PC-9 (cell line): ENCODE results near the gene VCL.

Source experiments
- EZH2 ChIP-seq: fragments of 200-600 bp; sonication (generic); IDR thresholded peaks from 2 replicates; pipeline ENCODE4 v1.8.0; 2017; ENCODE audit warnings: antibody characterized with exemption, low read depth
- TF ChIP-seq, protein P1 (sequence below): fragments of 200-600 bp; sonication (generic); conservative IDR thresholded peaks from 2 replicates; pipeline ENCODE4 v1.6.1; 2017; ENCODE audit warnings: mixed run types, antibody characterized with exemption, mild to moderate bottlenecking, moderate library complexity

DNA sequence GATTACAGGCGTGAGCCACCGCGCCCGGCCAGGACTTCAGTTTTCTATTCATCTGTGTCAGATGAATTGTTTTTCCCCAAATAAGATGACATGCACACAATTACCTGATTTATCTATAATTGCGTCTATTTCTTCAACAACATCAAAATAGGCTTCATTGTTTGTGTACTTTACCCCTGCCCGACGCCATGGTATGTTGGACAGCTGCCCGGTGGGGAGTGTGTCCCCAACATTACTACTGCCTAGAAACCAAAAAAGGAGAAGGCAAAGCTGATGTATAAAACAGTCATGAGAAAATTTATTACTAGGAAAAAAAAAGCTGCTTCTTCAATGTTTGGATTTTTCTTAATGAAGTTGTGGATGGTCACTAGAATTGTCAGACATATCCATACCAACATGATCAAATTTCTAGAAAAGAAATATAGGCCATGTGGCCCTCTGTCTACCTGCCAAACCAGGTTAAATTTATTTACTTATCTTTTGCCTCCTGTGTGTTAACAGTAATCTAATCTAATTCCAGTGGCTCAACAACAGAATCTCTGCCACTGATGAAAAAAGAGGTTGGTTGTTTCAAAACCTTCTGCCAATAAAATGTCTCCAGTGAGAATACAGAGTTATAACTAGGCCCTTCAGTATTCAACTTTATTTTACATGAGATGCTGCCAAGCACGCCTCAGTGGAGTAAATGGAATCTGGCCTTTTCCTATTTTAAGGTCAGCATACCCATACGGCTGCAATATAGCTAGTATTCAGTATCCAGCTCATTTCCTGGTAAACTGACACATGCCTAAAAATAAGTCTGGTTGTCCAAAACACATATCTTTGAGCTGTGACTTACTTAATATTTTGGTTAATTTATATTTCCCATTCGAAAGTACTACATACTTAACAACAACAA, 136.3 kb downstream of the VCL start:
- TF ChIP-seq EZH2: no peak
- TF ChIP-seq, protein P1, sequence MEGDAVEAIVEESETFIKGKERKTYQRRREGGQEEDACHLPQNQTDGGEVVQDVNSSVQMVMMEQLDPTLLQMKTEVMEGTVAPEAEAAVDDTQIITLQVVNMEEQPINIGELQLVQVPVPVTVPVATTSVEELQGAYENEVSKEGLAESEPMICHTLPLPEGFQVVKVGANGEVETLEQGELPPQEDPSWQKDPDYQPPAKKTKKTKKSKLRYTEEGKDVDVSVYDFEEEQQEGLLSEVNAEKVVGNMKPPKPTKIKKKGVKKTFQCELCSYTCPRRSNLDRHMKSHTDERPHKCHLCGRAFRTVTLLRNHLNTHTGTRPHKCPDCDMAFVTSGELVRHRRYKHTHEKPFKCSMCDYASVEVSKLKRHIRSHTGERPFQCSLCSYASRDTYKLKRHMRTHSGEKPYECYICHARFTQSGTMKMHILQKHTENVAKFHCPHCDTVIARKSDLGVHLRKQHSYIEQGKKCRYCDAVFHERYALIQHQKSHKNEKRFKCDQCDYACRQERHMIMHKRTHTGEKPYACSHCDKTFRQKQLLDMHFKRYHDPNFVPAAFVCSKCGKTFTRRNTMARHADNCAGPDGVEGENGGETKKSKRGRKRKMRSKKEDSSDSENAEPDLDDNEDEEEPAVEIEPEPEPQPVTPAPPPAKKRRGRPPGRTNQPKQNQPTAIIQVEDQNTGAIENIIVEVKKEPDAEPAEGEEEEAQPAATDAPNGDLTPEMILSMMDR: no peak
